M059J (cell line): ENCODE measurements around the gene HS6ST3. TPM values are rescaled to one million over a fixed set of nuclear protein-coding genes. Genes with fewer than 3 reads are reported as not detected.

ENCODE experiments used
- DNase-seq: peaks from one replicate; pipeline ENCODE4 v3.0.0-alpha.2; 2012; ENCODE audit warnings: low read depth
- total RNA-seq: library from RNA; depleted of rRNA; stranded (reverse); fragments of >200 nt; shearing (Covaris generic); gene quantifications from 2 replicates; pipeline ENCODE4 v1.2.3, GENCODE V29; 2014

HS6ST3 gene
- total RNA-seq, 1 experiment from 2014 or later = 2.8 TPM

- DNase-seq = no peak
Observed at GRCh38 chr13:96297360-96297759, 207.5 kb downstream of the HS6ST3 start.

- no peak for DNase-seq
Observed at GRCh38 chr13:96299235-96299634, 209.3 kb downstream of the HS6ST3 start.

GRCh38 chr13:96308568-96308967, 218.7 kb downstream of the HS6ST3 start:
- DNase-seq = no peak

- peak; percentile 34 for DNase-seq
Observed at GRCh38 chr13:96314974-96315373, 225.1 kb downstream of the HS6ST3 start.

- peak; percentile 65 for DNase-seq
Observed at GRCh38 chr13:96338030-96338429, 248.1 kb downstream of the HS6ST3 start.

GRCh38 chr13:96342286-96342685, 252.4 kb downstream of the HS6ST3 start:
- DNase-seq = no peak

GRCh38 chr13:96342852-96343465, 253.1 kb downstream of the HS6ST3 start:
- no peak for DNase-seq

- DNase-seq = no peak
Observed at GRCh38 chr13:96346921-96347320, 257.0 kb downstream of the HS6ST3 start.

- no peak for DNase-seq
Observed at GRCh38 chr13:96373597-96373996, 283.7 kb downstream of the HS6ST3 start.

- no peak for DNase-seq
Observed at GRCh38 chr13:96377835-96378234, 287.9 kb downstream of the HS6ST3 start.

- no peak for DNase-seq
Observed at GRCh38 chr13:96379967-96380366, 290.1 kb downstream of the HS6ST3 start.

- DNase-seq = peak; percentile 11
Observed at GRCh38 chr13:96381681-96382080, 291.8 kb downstream of the HS6ST3 start.

- DNase-seq = no peak
Observed at GRCh38 chr13:96388598-96388997, 298.7 kb downstream of the HS6ST3 start.

- DNase-seq = no peak
Observed at GRCh38 chr13:96391606-96392005, 301.7 kb downstream of the HS6ST3 start.

GRCh38 chr13:96397807-96398206, 307.9 kb downstream of the HS6ST3 start:
- no peak for DNase-seq

GRCh38 chr13:96398486-96398885, 308.6 kb downstream of the HS6ST3 start:
- DNase-seq = peak; percentile 81

GRCh38 chr13:96403241-96403640, 313.3 kb downstream of the HS6ST3 start:
- DNase-seq = no peak

- DNase-seq = no peak
Observed at GRCh38 chr13:96403651-96404050, 313.7 kb downstream of the HS6ST3 start.

GRCh38 chr13:96415831-96416385, 326.0 kb downstream of the HS6ST3 start:
- no peak for DNase-seq

- DNase-seq = no peak
Observed at GRCh38 chr13:96417939-96418685, 328.2 kb downstream of the HS6ST3 start.

GRCh38 chr13:96421314-96421713, 331.4 kb downstream of the HS6ST3 start:
- DNase-seq = no peak

GRCh38 chr13:96422002-96422401, 332.1 kb downstream of the HS6ST3 start:
- DNase-seq = no peak

GRCh38 chr13:96426167-96426566, 336.3 kb downstream of the HS6ST3 start:
- no peak for DNase-seq
